Measurements from ENCODE around the gene GPC3.

Gene GPC3

DNA sequence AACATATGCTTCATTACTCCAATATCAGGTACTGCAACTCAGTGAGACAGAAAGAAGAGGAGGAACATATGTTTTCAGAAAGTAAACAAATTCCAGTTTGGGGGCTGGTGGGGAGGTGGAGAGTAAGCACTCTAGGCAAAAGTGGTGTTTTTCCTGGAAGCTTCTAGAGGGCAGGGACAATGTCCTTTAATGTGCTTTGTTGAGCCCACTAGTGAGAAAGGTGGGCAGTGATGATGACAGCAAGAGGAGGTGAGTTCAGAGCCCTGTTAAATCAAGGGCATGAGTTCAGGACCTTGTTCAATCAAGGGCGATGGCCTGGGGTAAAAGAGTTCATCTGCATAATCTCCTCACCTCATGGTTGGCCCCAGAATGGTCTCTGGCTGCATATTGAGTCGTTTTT, 38.4 kb downstream of the GPC3 start:
- TF ChIP-seq RAD21 (IDR thresholded peaks at IDR 0.05; ENCODE audit: low read depth) (no peak), TCF12 (IDR thresholded peaks at IDR 0.05; ENCODE audit: low read depth) (no peak), CREB1 (IDR thresholded peaks at IDR 0.05; ENCODE audit: low read depth) (no peak), YY1 (IDR thresholded peaks at IDR 0.05; ENCODE audit: low read depth) (no peak), TAF1 (IDR thresholded peaks at IDR 0.05; ENCODE audit: low read depth) (no peak), TEAD4 (IDR thresholded peaks at IDR 0.05) (no peak)

DNA sequence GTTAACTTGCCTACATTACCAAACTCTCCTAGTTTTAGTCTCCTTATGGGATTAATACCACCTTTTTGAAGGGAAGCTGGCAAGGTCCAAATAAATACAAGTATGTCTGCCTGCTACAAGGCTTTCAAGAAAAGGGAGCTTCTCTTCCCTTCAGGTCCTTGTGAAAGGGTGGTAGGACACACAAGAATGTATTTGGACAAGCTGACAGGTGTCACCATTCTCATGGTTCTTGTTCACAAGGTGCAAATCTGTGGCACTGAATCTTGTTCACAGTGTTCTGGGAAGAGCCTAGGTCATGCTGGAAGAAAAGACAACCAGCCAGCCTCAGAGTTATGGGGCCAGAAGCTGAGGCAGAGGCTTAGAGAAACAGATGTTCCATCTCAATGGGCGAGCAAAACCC, 41.9 kb downstream of the GPC3 start:
- no peak for TF ChIP-seq TCF12 (IDR thresholded peaks at IDR 0.05; ENCODE audit: low read depth)

DNA sequence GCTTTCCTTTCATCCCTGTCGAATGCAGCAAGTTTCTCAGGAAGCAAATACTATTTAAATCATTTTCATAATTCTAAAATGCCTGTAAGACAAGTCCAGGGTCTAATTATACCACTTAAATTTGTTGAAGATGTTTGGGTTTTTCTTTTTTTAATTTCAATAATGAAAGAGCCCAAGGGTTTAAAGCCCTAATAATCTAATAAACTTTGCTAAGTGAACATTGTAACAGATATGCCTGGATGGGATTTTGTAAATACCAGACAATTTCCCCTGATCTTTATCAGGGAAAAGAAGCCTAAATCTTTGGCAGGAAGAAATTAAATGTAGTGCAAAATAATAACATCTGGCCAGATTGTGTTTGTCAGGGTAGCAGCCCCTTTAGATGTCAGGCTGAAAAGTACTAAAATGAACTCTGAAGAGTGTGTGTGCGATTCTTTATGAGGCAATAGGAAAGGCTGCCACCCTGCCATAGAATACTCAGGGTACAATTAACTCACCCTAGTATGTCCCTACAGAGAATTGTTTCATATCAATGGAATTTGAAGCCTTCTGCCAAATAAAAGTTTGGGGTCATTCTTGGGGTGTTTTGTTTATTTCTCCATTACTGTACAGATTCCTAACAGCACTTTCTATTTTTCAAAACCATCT, 45.6 kb downstream of the GPC3 start:
- TF ChIP-seq CEBPB (IDR thresholded peaks at IDR 0.05): no peak
- TF ChIP-seq TAF1 (IDR thresholded peaks at IDR 0.05; ENCODE audit: low read depth): no peak
- TF ChIP-seq, protein P1, sequence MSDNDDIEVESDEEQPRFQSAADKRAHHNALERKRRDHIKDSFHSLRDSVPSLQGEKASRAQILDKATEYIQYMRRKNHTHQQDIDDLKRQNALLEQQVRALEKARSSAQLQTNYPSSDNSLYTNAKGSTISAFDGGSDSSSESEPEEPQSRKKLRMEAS (IDR thresholded peaks at IDR 0.05): no peak
- TF ChIP-seq ZBTB7A (IDR thresholded peaks at IDR 0.05; ENCODE audit: low read depth): no peak
- no peak for TF ChIP-seq EP300 (IDR thresholded peaks at IDR 0.05; ENCODE audit: borderline replicate concordance)
- TF ChIP-seq, protein P2, sequence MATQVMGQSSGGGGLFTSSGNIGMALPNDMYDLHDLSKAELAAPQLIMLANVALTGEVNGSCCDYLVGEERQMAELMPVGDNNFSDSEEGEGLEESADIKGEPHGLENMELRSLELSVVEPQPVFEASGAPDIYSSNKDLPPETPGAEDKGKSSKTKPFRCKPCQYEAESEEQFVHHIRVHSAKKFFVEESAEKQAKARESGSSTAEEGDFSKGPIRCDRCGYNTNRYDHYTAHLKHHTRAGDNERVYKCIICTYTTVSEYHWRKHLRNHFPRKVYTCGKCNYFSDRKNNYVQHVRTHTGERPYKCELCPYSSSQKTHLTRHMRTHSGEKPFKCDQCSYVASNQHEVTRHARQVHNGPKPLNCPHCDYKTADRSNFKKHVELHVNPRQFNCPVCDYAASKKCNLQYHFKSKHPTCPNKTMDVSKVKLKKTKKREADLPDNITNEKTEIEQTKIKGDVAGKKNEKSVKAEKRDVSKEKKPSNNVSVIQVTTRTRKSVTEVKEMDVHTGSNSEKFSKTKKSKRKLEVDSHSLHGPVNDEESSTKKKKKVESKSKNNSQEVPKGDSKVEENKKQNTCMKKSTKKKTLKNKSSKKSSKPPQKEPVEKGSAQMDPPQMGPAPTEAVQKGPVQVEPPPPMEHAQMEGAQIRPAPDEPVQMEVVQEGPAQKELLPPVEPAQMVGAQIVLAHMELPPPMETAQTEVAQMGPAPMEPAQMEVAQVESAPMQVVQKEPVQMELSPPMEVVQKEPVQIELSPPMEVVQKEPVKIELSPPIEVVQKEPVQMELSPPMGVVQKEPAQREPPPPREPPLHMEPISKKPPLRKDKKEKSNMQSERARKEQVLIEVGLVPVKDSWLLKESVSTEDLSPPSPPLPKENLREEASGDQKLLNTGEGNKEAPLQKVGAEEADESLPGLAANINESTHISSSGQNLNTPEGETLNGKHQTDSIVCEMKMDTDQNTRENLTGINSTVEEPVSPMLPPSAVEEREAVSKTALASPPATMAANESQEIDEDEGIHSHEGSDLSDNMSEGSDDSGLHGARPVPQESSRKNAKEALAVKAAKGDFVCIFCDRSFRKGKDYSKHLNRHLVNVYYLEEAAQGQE (IDR thresholded peaks at IDR 0.05; ENCODE audit: low read depth): no peak
- no peak for TF ChIP-seq EGR1 (IDR thresholded peaks at IDR 0.05)
- TF ChIP-seq TCF12 (IDR thresholded peaks at IDR 0.05; ENCODE audit: low read depth): no peak
- no peak for TF ChIP-seq FOXM1 (IDR thresholded peaks at IDR 0.05; ENCODE audit: borderline replicate concordance, low read depth)
- TF ChIP-seq, protein P3, sequence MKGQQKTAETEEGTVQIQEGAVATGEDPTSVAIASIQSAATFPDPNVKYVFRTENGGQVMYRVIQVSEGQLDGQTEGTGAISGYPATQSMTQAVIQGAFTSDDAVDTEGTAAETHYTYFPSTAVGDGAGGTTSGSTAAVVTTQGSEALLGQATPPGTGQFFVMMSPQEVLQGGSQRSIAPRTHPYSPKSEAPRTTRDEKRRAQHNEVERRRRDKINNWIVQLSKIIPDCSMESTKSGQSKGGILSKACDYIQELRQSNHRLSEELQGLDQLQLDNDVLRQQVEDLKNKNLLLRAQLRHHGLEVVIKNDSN (IDR thresholded peaks at IDR 0.05): no peak
- no peak for TF ChIP-seq TEAD4 (IDR thresholded peaks at IDR 0.05)

DNA sequence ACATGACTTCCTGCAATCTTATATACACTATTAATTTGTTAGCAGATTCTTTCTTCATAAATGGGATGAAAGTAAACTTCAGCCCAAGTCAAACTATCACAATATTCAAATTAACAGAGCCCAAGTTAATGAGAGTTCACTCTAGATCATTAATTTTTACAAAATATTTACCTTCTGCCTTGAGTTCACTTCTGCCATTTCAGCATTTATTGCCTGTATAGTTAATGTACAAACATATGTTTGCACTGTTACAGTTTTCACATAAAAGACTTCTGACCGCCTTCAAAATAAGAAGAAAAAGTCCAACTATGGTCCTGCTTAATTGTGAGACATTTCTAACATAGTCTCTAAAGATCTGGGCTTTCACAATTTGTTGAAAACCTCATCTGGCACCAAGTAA, 46.9 kb downstream of the GPC3 start:
- TF ChIP-seq TCF12 (IDR thresholded peaks at IDR 0.05; ENCODE audit: low read depth): no peak
- TF ChIP-seq NFIC (IDR thresholded peaks at IDR 0.05): no peak
- no peak for TF ChIP-seq CEBPB (IDR thresholded peaks at IDR 0.05)
- no peak for TF ChIP-seq CREB1 (IDR thresholded peaks at IDR 0.05; ENCODE audit: low read depth)
- no peak for TF ChIP-seq ZBTB7A (IDR thresholded peaks at IDR 0.05; ENCODE audit: low read depth)
- TF ChIP-seq, protein P2 (IDR thresholded peaks at IDR 0.05; ENCODE audit: low read depth): no peak
- no peak for TF ChIP-seq TEAD4 (IDR thresholded peaks at IDR 0.05)
- TF ChIP-seq, protein P1 (IDR thresholded peaks at IDR 0.05): no peak
- TF ChIP-seq EP300 (IDR thresholded peaks at IDR 0.05; ENCODE audit: borderline replicate concordance): no peak
- TF ChIP-seq YY1 (IDR thresholded peaks at IDR 0.05; ENCODE audit: low read depth): no peak
- TF ChIP-seq TAF1 (IDR thresholded peaks at IDR 0.05; ENCODE audit: low read depth): no peak
- TF ChIP-seq, protein P3 (IDR thresholded peaks at IDR 0.05): no peak
- no peak for TF ChIP-seq EGR1 (IDR thresholded peaks at IDR 0.05)
- TF ChIP-seq RAD21 (IDR thresholded peaks at IDR 0.05; ENCODE audit: low read depth): no peak
- no peak for TF ChIP-seq FOXM1 (IDR thresholded peaks at IDR 0.05; ENCODE audit: borderline replicate concordance, low read depth)

DNA sequence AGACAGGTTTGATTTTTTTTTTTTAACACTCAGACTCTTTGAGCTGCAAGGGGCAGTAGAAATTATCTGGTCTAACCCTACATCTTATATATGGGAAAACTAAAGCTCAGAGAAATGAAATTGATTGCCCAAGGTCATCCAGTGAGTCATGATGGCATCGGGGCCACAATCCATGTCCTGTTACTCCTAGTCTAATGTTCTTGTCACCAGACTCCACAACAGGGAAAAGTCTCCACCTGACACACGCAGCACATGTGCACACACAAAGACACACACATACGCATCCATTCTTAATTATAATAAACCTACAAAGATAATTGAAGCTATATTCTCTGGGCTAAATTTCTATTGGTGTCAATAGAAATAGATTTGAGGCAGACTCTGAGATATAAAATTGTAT, 48.4 kb downstream of the GPC3 start:
- no peak for TF ChIP-seq RAD21 (IDR thresholded peaks at IDR 0.05; ENCODE audit: low read depth)
- TF ChIP-seq, protein P3 (IDR thresholded peaks at IDR 0.05): no peak
- no peak for TF ChIP-seq FOXM1 (IDR thresholded peaks at IDR 0.05; ENCODE audit: borderline replicate concordance, low read depth)
- TF ChIP-seq EGR1 (IDR thresholded peaks at IDR 0.05): no peak
- TF ChIP-seq TAF1 (IDR thresholded peaks at IDR 0.05; ENCODE audit: low read depth): no peak
- TF ChIP-seq ZBTB7A (IDR thresholded peaks at IDR 0.05; ENCODE audit: low read depth): no peak
- TF ChIP-seq, protein P2 (IDR thresholded peaks at IDR 0.05; ENCODE audit: low read depth): no peak
- TF ChIP-seq TCF12 (IDR thresholded peaks at IDR 0.05; ENCODE audit: low read depth): no peak
- no peak for TF ChIP-seq CEBPB (IDR thresholded peaks at IDR 0.05)
- TF ChIP-seq NFIC (IDR thresholded peaks at IDR 0.05): no peak
- no peak for TF ChIP-seq TEAD4 (IDR thresholded peaks at IDR 0.05)
- TF ChIP-seq YY1 (IDR thresholded peaks at IDR 0.05; ENCODE audit: low read depth): no peak
- TF ChIP-seq, protein P1 (IDR thresholded peaks at IDR 0.05): no peak
- no peak for TF ChIP-seq EP300 (IDR thresholded peaks at IDR 0.05; ENCODE audit: borderline replicate concordance)
- no peak for TF ChIP-seq CREB1 (IDR thresholded peaks at IDR 0.05; ENCODE audit: low read depth)

Data from Ishikawa (cell line).